Measurements from ENCODE around the gene SMIM10L2A. TPM values are rescaled to one million over a fixed set of nuclear protein-coding genes. Genes with fewer than 3 reads are reported as not detected.
"Not testable (repeated sequence)": the region's sequence is repeated elsewhere in the genome, so short reads cannot be mapped to it uniquely, and the experiment has no call there.

SMIM10L2A gene
- total and polyA plus RNA-seq, 2 of the 8 experiments (the other 6 are each of a cell fraction or from before 2014, with no cell fraction given), result 5.0 to 7.5 TPM

GRCh38 chrX:135461756-135462155, 40.0 kb downstream of the SMIM10L2A start:
- H2AK5ac ChIP-seq (ENCODE audit: low read depth, low read length); H2BK120ac ChIP-seq (replicated peaks; ENCODE audit: low read depth, low read length); H4K20me1 ChIP-seq (replicated peaks in 1 of 2; ENCODE audit: control insufficient read depth in 1 of 2, insufficient read depth in 2 of 2, low read length in 2 of 2); H3K23ac ChIP-seq (ENCODE audit: insufficient read length); H3K27ac ChIP-seq (ENCODE audit: low read depth, low read length); H3K79me2 ChIP-seq (ENCODE audit: control insufficient read depth in 1 of 2, insufficient read depth in 2 of 2, low read length in 2 of 2); H2BK5ac ChIP-seq (ENCODE audit: low read depth, low read length); H3K4me1 ChIP-seq (replicated peaks in 1 of 4; ENCODE audit: control insufficient read depth in 3 of 4, insufficient read depth in 4 of 4, low read length in 3 of 4); H3K23me2 ChIP-seq (ENCODE audit: low read depth, low read length); H3K36me3 ChIP-seq (ENCODE audit: control insufficient read depth in 2 of 4, insufficient read depth in 4 of 4, low read length in 3 of 4); H3K9me3 ChIP-seq (ENCODE audit: insufficient read depth in 2 of 2, low read depth in 1 of 2, low read length in 1 of 2); H3K79me1 ChIP-seq (ENCODE audit: low read depth, low read length); H2BK20ac ChIP-seq (ENCODE audit: low read length); POLR2A ChIA-PET (ENCODE audit: partially characterized antibody); H3K4me2 ChIP-seq (ENCODE audit: insufficient read depth in 1 of 2, low read depth in 2 of 2, low read length in 2 of 2); H4K8ac ChIP-seq (ENCODE audit: extremely low read depth, insufficient read depth, low read length); H3K18ac ChIP-seq (ENCODE audit: extremely low read depth, low read length); FAIRE-seq; H3K14ac ChIP-seq (ENCODE audit: insufficient read length); H3K27me3 ChIP-seq (replicated peaks in 1 of 4; ENCODE audit: control insufficient read depth in 3 of 4, extremely low read depth in 1 of 4, insufficient read depth in 3 of 4, low read length in 3 of 4); H3K4ac ChIP-seq (replicated peaks; ENCODE audit: insufficient read length, low read depth, low read length); H2AFZ ChIP-seq (ENCODE audit: low read length); H4K91ac ChIP-seq (replicated peaks; ENCODE audit: insufficient read length, low read length); H3K9ac ChIP-seq (replicated peaks in 1 of 4; ENCODE audit: extremely low read depth in 1 of 4, low read depth in 3 of 4, low read length in 3 of 4); H3K56ac ChIP-seq (replicated peaks; ENCODE audit: insufficient read length, low read depth, low read length); H2BK15ac ChIP-seq (ENCODE audit: low read length); DNase-seq (ENCODE audit: low read depth in 1 of 2, low spot score in 2 of 2); H2BK12ac ChIP-seq (ENCODE audit: low read depth, low read length): not testable (repeated sequence)
- CTCF ChIA-PET (ENCODE audit: partially characterized antibody), result interaction anchor here (1.0 kb wide), 1 partner anchor 26 kb away, joined by 3 read pairs; no protein-coding TSS in a partner anchor
- Histone ChIP-seq H3K4me3 (ENCODE audit: extremely low read depth in 1 of 4, insufficient read depth in 2 of 4, low read depth in 3 of 4, low read length in 4 of 4) (peak overlapping the region in 1 of 4 experiments; percentile 26; a peak in 1 of 8 replicates), H4K5ac (ENCODE audit: insufficient read length, low read depth, low read length) (peak overlapping the region; percentile 72)
- 0 out of 2 replicates have a peak, but pooled peaks have one; percentile 14 for TF ChIP-seq POU5F1 (IDR thresholded peaks at IDR 0.05; ENCODE audit: low read depth, low read length)
- WGBS, 2 experiments (ENCODE audit: extremely low coverage in 1 of 2, insufficient coverage in 1 of 2, insufficient read length in 1 of 2, insufficient replicate concordance in 2 of 2, low coverage in 1 of 2, low lambda C conversion rate in 2 of 2, missing lambda C conversion rate in 1 of 2), result 64% methylated on average over 1 of the region's 2 CpGs; no CpG with 5 or more reads in 1 of the 2 experiments
